HCT116 (cell line): ENCODE data around the gene CCDC192. TPM values are rescaled to one million over a fixed set of nuclear protein-coding genes. Genes with fewer than 3 reads are reported as not detected.

Experiments used
- ATAC-seq: fragments of 200-7000 bp; cut with Tn5 transposase; 2 replicates; pipeline ENCODE4 v1.9.1; 2020; ENCODE audit warnings: mild to moderate bottlenecking, moderate library complexity
- BruUV-seq: library from RNA; stranded (reverse); fragments of 400-500 nt; replicated peaks from 2 replicates; lab custom pipeline; 2021; lab: Mats Ljungman, UMichigan
- CTCF ChIA-PET: fragments of 300-600 bp; sonication (Branson Sonifier 250); formaldehyde crosslinking; loops from one replicate; lab custom pipeline; 2021; ENCODE audit warnings: antibody characterized with exemption; lab: Charles Lee
- POLR2A ChIA-PET: fragments of 300-600, 350-600 bp; sonication (Branson Sonifier 250); formaldehyde crosslinking; loops from one replicate; lab custom pipeline; 2021; ENCODE audit warnings: antibody characterized with exemption; lab: Charles Lee
- RAD21 ChIA-PET, 2 experiments: fragments of 300-600 bp; sonication (Branson Sonifier 250); formaldehyde crosslinking; loops; one replicate each; lab custom pipeline; 2023; ENCODE audit warnings: low total read pairs in 2 of 2; ENCODE audit not compliant: uncharacterized antibody in 2 of 2, unreplicated experiment in 2 of 2, low non-redundant PET in 1 of 2; lab: Charles Lee
- DNase-seq: peaks from one replicate; pipeline ENCODE4 v3.0.0-alpha.2; 2010; ENCODE audit warnings: low read depth, low spot score
- H2AFZ ChIP-seq: fragments of 200-600 bp; shearing (Covaris generic), sonication (generic); 2 replicates; pipeline ENCODE4 v1.6.1; 2017; ENCODE audit warnings: low read depth, mixed run types, mixed read lengths, antibody characterized with exemption, low read length; ENCODE audit not compliant: poor library complexity, severe bottlenecking
- H3K27ac ChIP-seq: 2 replicates; pipeline ENCODE4 v1.5.1; 2012; ENCODE audit warnings: low read depth, low read length
- H3K27me3 ChIP-seq: fragments of 200-600 bp; sonication (generic); 2 replicates; pipeline ENCODE4 v1.6.1; 2016; ENCODE audit warnings: mixed run types, low read length, mixed read lengths; ENCODE audit not compliant: insufficient read depth
- H3K36me3 ChIP-seq, 2 experiments: fragments of 200-500 bp in 1 of 2; fragments of 200-600 bp in 1 of 2; sonication (Bioruptor generic) in 1 of 2; sonication (generic) in 1 of 2; 2 replicates each; pipeline versions ENCODE4 v1.5.1 to v1.6.1; 2014 to 2016; ENCODE audit warnings: low read length in 2 of 2, inconsistent platforms in 1 of 2, mixed read lengths in 1 of 2, mixed run types in 1 of 2; ENCODE audit not compliant: insufficient read depth in 2 of 2, control insufficient read depth in 1 of 2
- H3K4me1 ChIP-seq, 2 experiments: fragments of 200-600 bp in 1 of 2; sonication (generic) in 1 of 2; 2 replicates each; pipeline versions ENCODE4 v1.5.1 to v1.6.1; 2012 to 2017; ENCODE audit warnings: low read length in 2 of 2, inconsistent platforms in 1 of 2, mild to moderate bottlenecking in 1 of 2, mixed read lengths in 1 of 2, mixed run types in 1 of 2, moderate library complexity in 1 of 2; ENCODE audit not compliant: insufficient read depth in 2 of 2, control insufficient read depth in 1 of 2
- H3K4me2 ChIP-seq: fragments of 200-600 bp; sonication (generic); 2 replicates; pipeline ENCODE4 v1.6.1; 2017; ENCODE audit warnings: mixed run types, low read length, mixed read lengths
- H3K4me3 ChIP-seq, 2 experiments: fragments of 200-600 bp in 1 of 2; sonication (generic) in 1 of 2; replicated peaks in 1 of 2; 2 replicates each; pipeline ENCODE4 v1.5.1; 2011 to 2016; ENCODE audit warnings: low read length in 2 of 2, control low read depth in 1 of 2, low read depth in 1 of 2, mild to moderate bottlenecking in 1 of 2, mixed read lengths in 1 of 2, mixed run types in 1 of 2
- H3K79me2 ChIP-seq: fragments of 200-600 bp; sonication (generic); 2 replicates; pipeline ENCODE4 v1.6.1; 2017; ENCODE audit warnings: mild to moderate bottlenecking, mixed run types, low read length, moderate library complexity, mixed read lengths; ENCODE audit not compliant: insufficient read depth
- H3K9ac ChIP-seq: fragments of 200-600 bp; sonication (generic); 2 replicates; pipeline ENCODE4 v1.6.1; 2016; ENCODE audit warnings: low read length, mixed read lengths
- H3K9me2 ChIP-seq: fragments of 200-600 bp; sonication (generic), shearing (Covaris generic); 2 replicates; pipeline ENCODE4 v1.6.1; 2017; ENCODE audit warnings: mixed run types, mild to moderate bottlenecking, moderate library complexity; ENCODE audit not compliant: insufficient read depth
- H3K9me3 ChIP-seq, 2 experiments: fragments of 200-500 bp in 1 of 2; fragments of 200-600 bp in 1 of 2; sonication (Bioruptor generic) in 1 of 2; sonication (generic) in 1 of 2; 2 replicates each; pipeline ENCODE4 v1.6.1; 2014 to 2017; ENCODE audit warnings: low read length in 2 of 2, mixed read lengths in 2 of 2, inconsistent platforms in 1 of 2, low read depth in 1 of 2, mild to moderate bottlenecking in 1 of 2, mixed run types in 1 of 2, moderate library complexity in 1 of 2; ENCODE audit not compliant: control insufficient read depth in 1 of 2, insufficient read depth in 1 of 2
- H4K20me1 ChIP-seq: fragments of 200-600 bp; sonication (generic), shearing (Covaris generic); 2 replicates; pipeline ENCODE4 v1.6.1; 2017; ENCODE audit warnings: mixed run types, mild to moderate bottlenecking, moderate library complexity; ENCODE audit not compliant: insufficient read depth
- CBX3 ChIP-seq: IDR thresholded peaks from 2 replicates; pipeline ENCODE4 v1.6.1; 2012; ENCODE audit warnings: low read depth
- CEBPB ChIP-seq: IDR thresholded peaks from 2 replicates; pipeline ENCODE4 v1.6.1; 2012; ENCODE audit warnings: low read depth
- ELF1 ChIP-seq: IDR thresholded peaks from 2 replicates; pipeline ENCODE4 v1.6.1; 2012; ENCODE audit warnings: low read depth, borderline replicate concordance
- EZH2 ChIP-seq: fragments of 200-600 bp; sonication (generic); IDR thresholded peaks from 2 replicates; pipeline ENCODE4 v1.6.1; 2017; ENCODE audit warnings: antibody characterized with exemption, mixed run types
- EZH2phosphoT487 ChIP-seq: fragments of 200-600 bp; IDR thresholded peaks from 2 replicates; pipeline ENCODE4 v1.6.1; 2018; ENCODE audit warnings: antibody characterized with exemption, borderline replicate concordance
- FOSL1 ChIP-seq: IDR thresholded peaks from 2 replicates; pipeline ENCODE4 v1.6.1; 2012; ENCODE audit warnings: low read depth
- JUND ChIP-seq: IDR thresholded peaks from 2 replicates; pipeline ENCODE4 v1.6.1; 2012
- POLR2A ChIP-seq: IDR thresholded peaks from 2 replicates; pipeline ENCODE4 v1.7.0; 2011; ENCODE audit warnings: borderline replicate concordance; ENCODE audit not compliant: insufficient read depth, insufficient read length; ENCODE audit errors: extremely low read depth
- POLR2AphosphoS5 ChIP-seq: IDR thresholded peaks from 2 replicates; pipeline ENCODE4 v1.6.1; 2011; ENCODE audit warnings: mild to moderate bottlenecking, low read depth, low read length, moderate library complexity
- RAD21 ChIP-seq: IDR thresholded peaks from 2 replicates; pipeline ENCODE4 v1.6.1; 2012; ENCODE audit warnings: low read depth, mild to moderate bottlenecking
- REST ChIP-seq: IDR thresholded peaks from 2 replicates; pipeline ENCODE4 v1.6.1; 2012; ENCODE audit warnings: low read depth
- SP1 ChIP-seq: IDR thresholded peaks from 2 replicates; pipeline ENCODE4 v1.6.1; 2012; ENCODE audit warnings: low read depth
- SRF ChIP-seq: IDR thresholded peaks from 2 replicates; pipeline ENCODE4 v1.6.1; 2012; ENCODE audit warnings: low read depth
- TCF7L2 ChIP-seq: IDR thresholded peaks from 2 replicates; pipeline ENCODE4 v1.7.0; 2011; ENCODE audit warnings: borderline replicate concordance, inconsistent platforms; ENCODE audit not compliant: insufficient read depth, insufficient read length; ENCODE audit errors: extremely low read depth
- ZBTB33 ChIP-seq: IDR thresholded peaks from 2 replicates; pipeline ENCODE4 v1.6.1; 2011; ENCODE audit warnings: mild to moderate bottlenecking, low read length, moderate library complexity; ENCODE audit not compliant: insufficient replicate concordance; ENCODE audit errors: extremely low read depth
- ZNF274 ChIP-seq: fragments of 200-500 bp; sonication (Bioruptor generic); IDR thresholded peaks from 2 replicates; pipeline ENCODE4 v1.6.1; 2014; ENCODE audit warnings: mild to moderate bottlenecking, low read depth, low read length, inconsistent platforms
- intact Hi-C: fragments of 100-400 bp; cut with micrococcal nuclease; formaldehyde crosslinking; loops from 2 replicates; pipeline ENCODE4 v1.10.0; 2022
- total RNA-seq: library from RNA; stranded (reverse); gene quantifications from one replicate; pipeline ENCODE4 v1.2.1, GENCODE V29; 2021; ENCODE audit not compliant: unreplicated experiment
- TF ChIP-seq, protein P1 (sequence below): IDR thresholded peaks from 2 replicates; pipeline ENCODE4 v1.6.1; 2012
- TF ChIP-seq, protein P2 (sequence below): IDR thresholded peaks from 2 replicates; pipeline ENCODE4 v1.6.1; 2012
- TF ChIP-seq, protein P3 (sequence below), 3 experiments: fragments of 200-600 bp in 1 of 3; sonication (generic) in 1 of 3; IDR thresholded peaks in 2 of 3; conservative IDR thresholded peaks in 1 of 3; 2 replicates each; pipeline ENCODE4 v1.5.1; 2012 to 2017; ENCODE audit warnings: low read depth in 2 of 3, low read length in 2 of 3, antibody characterized with exemption in 1 of 3, borderline replicate concordance in 1 of 3, control low read depth in 1 of 3, mild to moderate bottlenecking in 1 of 3, mixed read lengths in 1 of 3, mixed run types in 1 of 3, moderate library complexity in 1 of 3; ENCODE audit not compliant: insufficient read depth in 1 of 3

Gene CCDC192
- total RNA-seq, 1 experiment from 2014 or later: not detected

DNA sequence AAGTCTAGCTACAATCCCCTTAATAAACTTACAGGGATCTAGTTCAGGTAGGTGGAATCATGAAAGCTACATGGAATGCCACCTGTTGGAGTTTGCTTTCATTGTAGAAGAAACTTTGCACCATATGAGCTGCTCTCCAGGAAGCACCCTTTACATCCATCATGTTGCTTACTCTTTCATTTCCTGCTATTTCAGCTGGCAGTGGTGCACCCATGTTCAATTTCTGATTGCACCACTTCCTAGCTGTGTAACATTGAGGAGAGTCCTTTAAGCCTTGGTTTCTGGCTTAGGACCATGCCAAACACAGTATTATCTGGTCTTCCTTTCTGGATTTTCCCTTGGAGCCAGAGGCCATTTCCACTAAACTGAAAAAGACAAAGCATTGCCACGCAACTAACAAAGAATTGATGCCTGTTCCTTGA, 257.1 kb downstream of the CCDC192 start:
- TF ChIP-seq ZNF274: no peak
- TF ChIP-seq, protein P1, sequence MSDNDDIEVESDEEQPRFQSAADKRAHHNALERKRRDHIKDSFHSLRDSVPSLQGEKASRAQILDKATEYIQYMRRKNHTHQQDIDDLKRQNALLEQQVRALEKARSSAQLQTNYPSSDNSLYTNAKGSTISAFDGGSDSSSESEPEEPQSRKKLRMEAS: no peak
- TF ChIP-seq EZH2phosphoT487: no peak
- no peak for TF ChIP-seq EZH2
- no peak for TF ChIP-seq ELF1
- TF ChIP-seq SP1: no peak
- no peak for TF ChIP-seq REST
- TF ChIP-seq TCF7L2: no peak
- no peak for TF ChIP-seq ZBTB33
- no peak for TF ChIP-seq JUND
- no peak for TF ChIP-seq FOSL1
- TF ChIP-seq, protein P2, sequence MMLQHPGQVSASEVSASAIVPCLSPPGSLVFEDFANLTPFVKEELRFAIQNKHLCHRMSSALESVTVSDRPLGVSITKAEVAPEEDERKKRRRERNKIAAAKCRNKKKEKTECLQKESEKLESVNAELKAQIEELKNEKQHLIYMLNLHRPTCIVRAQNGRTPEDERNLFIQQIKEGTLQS: no peak
- TF ChIP-seq CEBPB: no peak
- no peak for TF ChIP-seq CBX3
- TF ChIP-seq, protein P3, sequence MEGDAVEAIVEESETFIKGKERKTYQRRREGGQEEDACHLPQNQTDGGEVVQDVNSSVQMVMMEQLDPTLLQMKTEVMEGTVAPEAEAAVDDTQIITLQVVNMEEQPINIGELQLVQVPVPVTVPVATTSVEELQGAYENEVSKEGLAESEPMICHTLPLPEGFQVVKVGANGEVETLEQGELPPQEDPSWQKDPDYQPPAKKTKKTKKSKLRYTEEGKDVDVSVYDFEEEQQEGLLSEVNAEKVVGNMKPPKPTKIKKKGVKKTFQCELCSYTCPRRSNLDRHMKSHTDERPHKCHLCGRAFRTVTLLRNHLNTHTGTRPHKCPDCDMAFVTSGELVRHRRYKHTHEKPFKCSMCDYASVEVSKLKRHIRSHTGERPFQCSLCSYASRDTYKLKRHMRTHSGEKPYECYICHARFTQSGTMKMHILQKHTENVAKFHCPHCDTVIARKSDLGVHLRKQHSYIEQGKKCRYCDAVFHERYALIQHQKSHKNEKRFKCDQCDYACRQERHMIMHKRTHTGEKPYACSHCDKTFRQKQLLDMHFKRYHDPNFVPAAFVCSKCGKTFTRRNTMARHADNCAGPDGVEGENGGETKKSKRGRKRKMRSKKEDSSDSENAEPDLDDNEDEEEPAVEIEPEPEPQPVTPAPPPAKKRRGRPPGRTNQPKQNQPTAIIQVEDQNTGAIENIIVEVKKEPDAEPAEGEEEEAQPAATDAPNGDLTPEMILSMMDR (IDR thresholded peaks at IDR 0.05 in 2 of 3, conservative IDR thresholded peaks at IDR 0.05 in 1 of 3; ENCODE audit: borderline replicate concordance in 1 of 3, insufficient read depth in 1 of 3, low read depth in 2 of 3, low read length in 2 of 3): no peak
- no peak for TF ChIP-seq RAD21
- no peak for TF ChIP-seq SRF
- TF ChIP-seq POLR2AphosphoS5: no peak
- no peak for TF ChIP-seq POLR2A
- H3K27me3 ChIP-seq: no peaks in the 10 kb centered on the region
- no peaks in the 10 kb centered on the region; a peak in 1 of 4 replicates for H3K9me3 ChIP-seq
- no peak overlapping the region for H2AFZ ChIP-seq
- H3K4me3 ChIP-seq: no peak overlapping the region
- H3K4me1 ChIP-seq: peaks cover 22 to 27% of the 10 kb centered on the region in 2 experiments
- CTCF ChIA-PET: no interaction called here
- intact Hi-C loops: no loop called here
- RAD21 ChIA-PET: no interaction called here
- H3K27ac ChIP-seq: no peak overlapping the region
- no peak overlapping the region for H3K4me2 ChIP-seq
- ATAC-seq (no peak), DNase-seq (no peak)
- H4K20me1 ChIP-seq: no peaks in the 10 kb centered on the region
- no TSS peak for BruUV-seq
- no peaks in the 10 kb centered on the region; the same call in 1 of the 2 replicates for H3K9me2 ChIP-seq
- H3K79me2 ChIP-seq: no peaks in the 10 kb centered on the region
- no peaks in the 10 kb centered on the region for H3K36me3 ChIP-seq
- no peak overlapping the region for H3K9ac ChIP-seq
- POLR2A ChIA-PET: interaction anchor here (1.0 kb wide), 1 partner anchor 12 kb away, joined by 3 read pairs; no protein-coding TSS in a partner anchor
